ENCODE results near the gene TIGAR.

GRCh38 chr12:4302881-4303280 lies 18.1 kb upstream of the TIGAR start:
- TF ChIP-seq POLR2AphosphoS5 (IDR thresholded peaks at IDR 0.05) (no peak), CTCF (IDR thresholded peaks at IDR 0.05) (no peak)
